ENCODE measurements around the gene SORBS1. TPM values are rescaled to one million over a fixed set of nuclear protein-coding genes. Genes with fewer than 3 reads are reported as not detected.

Gene SORBS1
- total and polyA plus RNA-seq, 2 of the 13 experiments (the other 11 are each of a cell fraction or from before 2014, with no cell fraction given): 16.8 to 39.8 TPM

GRCh38 chr10:95346715-95347401, 214.3 kb downstream of the SORBS1 start (continued):
- TF ChIP-seq TSC22D2 (CRISPR knock-in tag; IDR thresholded peaks at IDR 0.05; ENCODE audit: borderline replicate concordance) (no peak), JUNB (CRISPR knock-in tag; IDR thresholded peaks at IDR 0.05; ENCODE audit: borderline replicate concordance) (peak; percentile 58; the same call in 1 of the 2 replicates), BCLAF1 (IDR thresholded peaks at IDR 0.05) (no peak), MEIS2 (CRISPR knock-in tag; IDR thresholded peaks at IDR 0.05) (peak; percentile 89; the same call in 1 of the 2 replicates), ZNF781 (CRISPR knock-in tag; IDR thresholded peaks at IDR 0.05; ENCODE audit: borderline replicate concordance, not compliant biosample characterization) (no peak), MZF1 (CRISPR knock-in tag; IDR thresholded peaks at IDR 0.05; ENCODE audit: borderline replicate concordance) (no peak), ZFP82 (CRISPR knock-in tag; IDR thresholded peaks at IDR 0.05; ENCODE audit: borderline replicate concordance) (no peak), GFI1 (CRISPR knock-in tag; IDR thresholded peaks at IDR 0.05; ENCODE audit: borderline replicate concordance) (peak; percentile 87; the same call in 1 of the 2 replicates), NRL (CRISPR knock-in tag; IDR thresholded peaks at IDR 0.05; ENCODE audit: borderline replicate concordance) (no peak), HMGXB4 (CRISPR knock-in tag; IDR thresholded peaks at IDR 0.05; ENCODE audit: borderline replicate concordance in 1 of 2, low read depth in 1 of 2) (0 out of 4 replicates have a peak, but pooled peaks of 1 of the 2 experiments have one; percentile 26), RBM39 (IDR thresholded peaks at IDR 0.05; ENCODE audit: low read depth, low read length, poor library complexity, severe bottlenecking) (no peak), PRDM10 (CRISPR knock-in tag; IDR thresholded peaks at IDR 0.05; ENCODE audit: low read depth) (no peak; the same call in 1 of the 2 replicates), FOXM1 (CRISPR knock-in tag; IDR thresholded peaks at IDR 0.05) (no peak), NFE2L2 (IDR thresholded peaks at IDR 0.05; ENCODE audit: low read length) (no peak), DZIP1 (CRISPR knock-in tag; IDR thresholded peaks at IDR 0.05) (no peak; the same call in 1 of the 2 replicates), RFXANK (CRISPR knock-in tag; IDR thresholded peaks at IDR 0.05) (no peak), ZNF782 (CRISPR knock-in tag; IDR thresholded peaks at IDR 0.05; ENCODE audit: borderline replicate concordance) (no peak)
